CD14-positive monocyte (primary cell): Measurements from ENCODE around the gene OR10K2. TPM values are rescaled to one million over a fixed set of nuclear protein-coding genes. Genes with fewer than 3 reads are reported as not detected.

Experiments
- DNase-seq, 3 donors: peaks; one replicate each; pipeline ENCODE4 v3.0.0-alpha.2; 2011 to 2022
- H2AFZ ChIP-seq: 2 replicates; pipeline ENCODE4 v1.6.0; 2012; ENCODE audit warnings: mild to moderate bottlenecking, low read depth, low read length, inconsistent platforms; ENCODE audit not compliant: insufficient read depth, poor library complexity, severe bottlenecking
- H3K27ac ChIP-seq, 2 donors: 1 replicate in 1 of 2; 2 replicates in 1 of 2; pipeline ENCODE4 v1.5.1; 2012 to 2013; ENCODE audit warnings: low read length in 2 of 2, control low read depth in 1 of 2, inconsistent platforms in 1 of 2, low read depth in 1 of 2, mild to moderate bottlenecking in 1 of 2
- H3K27me3 ChIP-seq, 2 donors: one replicate each; pipeline versions ENCODE4 v1.6.0 to v1.6.1; 2011 to 2013; ENCODE audit warnings: low read length in 2 of 2; ENCODE audit not compliant: control insufficient read depth in 2 of 2, insufficient read depth in 2 of 2
- H3K36me3 ChIP-seq, 2 donors: replicated peaks in 1 of 2; 1 replicate in 1 of 2; 2 replicates in 1 of 2; pipeline versions ENCODE4 v1.5.1 to v1.6.1; 2012 to 2013; ENCODE audit warnings: low read length in 2 of 2, control low read depth in 1 of 2, inconsistent platforms in 1 of 2, mild to moderate bottlenecking in 1 of 2; ENCODE audit not compliant: insufficient read depth in 2 of 2, control insufficient read depth in 1 of 2
- H3K4me1 ChIP-seq, 2 donors: 1 replicate in 1 of 2; 2 replicates in 1 of 2; pipeline versions ENCODE4 v1.5.1 to v1.6.1; 2012 to 2013; ENCODE audit warnings: low read length in 2 of 2, control low read depth in 1 of 2, inconsistent platforms in 1 of 2, mild to moderate bottlenecking in 1 of 2, moderate library complexity in 1 of 2; ENCODE audit not compliant: insufficient read depth in 2 of 2, control insufficient read depth in 1 of 2
- H3K4me2 ChIP-seq: replicated peaks from 2 replicates; pipeline ENCODE3; 2012; ENCODE audit warnings: low read length, moderate library complexity, mild to moderate bottlenecking; ENCODE audit not compliant: poor library complexity, severe bottlenecking; ENCODE audit errors: extremely low read depth
- H3K4me3 ChIP-seq, 3 experiments: fragments of 200-600 bp in 1 of 3; sonication (generic) in 1 of 3; replicated peaks in 1 of 3; 1 replicate in 2 of 3; 2 replicates in 1 of 3; pipeline ENCODE4 v1.5.1; 2011 to 2013; ENCODE audit warnings: low read length in 3 of 3, mild to moderate bottlenecking in 3 of 3, control low read depth in 2 of 3, low read depth in 2 of 3, inconsistent platforms in 1 of 3, moderate library complexity in 1 of 3
- H3K79me2 ChIP-seq: 2 replicates; pipeline ENCODE4 v1.6.0; 2012; ENCODE audit warnings: mild to moderate bottlenecking, control low read depth, inconsistent platforms, low read length, moderate library complexity; ENCODE audit not compliant: insufficient read depth
- H3K9ac ChIP-seq: 2 replicates; pipeline ENCODE4 v1.6.0; 2017; ENCODE audit warnings: low read length, mild to moderate bottlenecking; ENCODE audit not compliant: insufficient read depth, poor library complexity, severe bottlenecking
- H3K9me3 ChIP-seq, 2 donors: replicated peaks in 1 of 2; 1 replicate in 1 of 2; 2 replicates in 1 of 2; pipeline versions ENCODE4 v1.5.1 to v1.6.1; 2012 to 2013; ENCODE audit warnings: low read length in 2 of 2, control low read depth in 1 of 2; ENCODE audit not compliant: control insufficient read depth in 1 of 2, insufficient read depth in 1 of 2
- H4K20me1 ChIP-seq: 2 replicates; pipeline ENCODE4 v1.6.0; 2012; ENCODE audit warnings: mild to moderate bottlenecking, low read length, control low read depth, moderate library complexity; ENCODE audit not compliant: insufficient read depth
- H3K27ac Mint-ChIP-seq, 7 donors: one replicate each; pipeline ENCODE4 v1.8.0; 2020; ENCODE audit warnings: mild to moderate bottlenecking in 7 of 7, mixed read lengths in 7 of 7, moderate library complexity in 6 of 7, inconsistent platforms in 2 of 7
- H3K27me3 Mint-ChIP-seq, 3 donors: one replicate each; pipeline ENCODE4 v1.8.0; 2021 to 2022; ENCODE audit warnings: low read depth in 3 of 3, mild to moderate bottlenecking in 3 of 3, mixed read lengths in 3 of 3, moderate library complexity in 3 of 3, inconsistent platforms in 1 of 3
- H3K36me3 Mint-ChIP-seq, 2 donors: one replicate each; pipeline ENCODE4 v1.8.0; 2020; ENCODE audit warnings: mixed read lengths in 2 of 2, inconsistent platforms in 1 of 2, mild to moderate bottlenecking in 1 of 2
- H3K4me1 Mint-ChIP-seq: one replicate; pipeline ENCODE4 v1.8.0; 2020; ENCODE audit warnings: mild to moderate bottlenecking, mixed read lengths
- H3K4me3 Mint-ChIP-seq, 2 donors: one replicate each; pipeline ENCODE4 v1.8.0; 2020; ENCODE audit warnings: mild to moderate bottlenecking in 2 of 2, mixed read lengths in 2 of 2, moderate library complexity in 1 of 2
- H3K9me3 Mint-ChIP-seq, 7 donors: one replicate each; pipeline ENCODE4 v1.8.0; 2020 to 2022; ENCODE audit warnings: mixed read lengths in 7 of 7, mild to moderate bottlenecking in 6 of 7, moderate library complexity in 6 of 7, inconsistent platforms in 2 of 7
- CTCF ChIP-seq: fragments of 200-600 bp; IDR thresholded peaks from one replicate; pipeline ENCODE4 v1.8.0; 2022; ENCODE audit warnings: antibody characterized with exemption, mild to moderate bottlenecking
- WGBS: methylation state at CpG from one replicate; pipeline ENCODE4 v1.1.5; 2013; ENCODE audit warnings: missing lambda C conversion rate; ENCODE audit not compliant: insufficient coverage; 5-methylcytosine and 5-hydroxymethylcytosine counted together
- intact Hi-C, 2 donors: fragments of 100-400 bp; cut with micrococcal nuclease; formaldehyde crosslinking; loops; one replicate each; pipeline versions ENCODE4 v1.15.0 to v1.15.1; 2023
- polyA plus RNA-seq, 3 donors: library from polyadenylated mRNA; depleted of rRNA in 1 of 3; unstranded in 2 of 3; stranded (reverse) in 1 of 3; fragments of 300-500 nt in 2 of 3; fragments of >200 nt in 1 of 3; fragmentation: Illumina TruSeq in 2 of 3; gene quantifications; 1 replicate in 2 of 3; 2 replicates in 1 of 3; pipeline ENCODE4 v1.2.3, GENCODE V29; 2012 to 2021

OR10K2 gene
- polyA plus RNA-seq, 3 donors: not detected

- Histone ChIP-seq H4K20me1 (no peaks in the 10 kb centered on the region), H3K4me2 (no peak within 1 kb of the TSS), H3K9ac (no peak within 1 kb of the TSS), H3K36me3 (no peaks in the 10 kb centered on the region), H3K4me1 (peaks cover 0 to 3% of the 10 kb centered on the region in 2 donors), H3K9me3 (no peaks in the 10 kb centered on the region), H3K27me3 (peaks cover 0 to 2% of the 10 kb centered on the region in 2 donors), H3K79me2 (no peaks in the 10 kb centered on the region), H3K4me3 (no peak within 1 kb of the TSS), H2AFZ (no peak within 1 kb of the TSS), H3K27ac (no peak within 1 kb of the TSS)
- 94% methylated on average over 2 of the region's 5 CpGs for WGBS
- Mint-ChIP-seq H3K27ac (peak within 1 kb of the TSS in 1 of 7 donors; percentile 1), H3K36me3 (no peaks in the 10 kb centered on the region), H3K4me3 (no peak within 1 kb of the TSS), H3K4me1 (peaks cover 12% of the 10 kb centered on the region), H3K27me3 (peaks cover 0 to 3% (median 0%) of the 10 kb centered on the region in 3 donors), H3K9me3 (peaks cover 0 to 3% (median 0%) of the 10 kb centered on the region in 7 donors)
- intact Hi-C loops: no loop called here
- no peak for TF ChIP-seq CTCF
- DNase-seq: no peak
Observed at GRCh38 chr1:158398818-158399514, 27.1 kb downstream of the OR10K2 start, which contains the start of gene OR10T2. Gene OR10T2, minus strand, starts transcription at chr1:158399466. Its CDS starts 0 bp downstream, at chr1:158399466.

- WGBS: 100% methylated on average over 2 of the region's 3 CpGs
- Histone ChIP-seq H3K27ac (no peak overlapping the region), H3K4me2 (no peak overlapping the region), H3K4me3 (no peak overlapping the region), H3K27me3 (peaks cover 0 to 2% of the 10 kb centered on the region in 2 donors), H3K79me2 (no peaks in the 10 kb centered on the region), H3K9ac (no peak overlapping the region), H2AFZ (no peak overlapping the region), H3K4me1 (peaks cover 0 to 6% of the 10 kb centered on the region in 2 donors), H3K36me3 (no peaks in the 10 kb centered on the region), H4K20me1 (no peaks in the 10 kb centered on the region), H3K9me3 (no peaks in the 10 kb centered on the region)
- H3K36me3 Mint-ChIP-seq: no peaks in the 10 kb centered on the region
- DNase-seq: no peak
- peaks cover 0 to 3% (median 0%) of the 10 kb centered on the region in 7 donors for H3K9me3 Mint-ChIP-seq
- peaks cover 12% of the 10 kb centered on the region for H3K4me1 Mint-ChIP-seq
- H3K27me3 Mint-ChIP-seq: peaks cover 0 to 5% (median 0%) of the 10 kb centered on the region in 3 donors
- H3K4me3 Mint-ChIP-seq: no peak overlapping the region
- H3K27ac Mint-ChIP-seq: peak overlapping the region in 1 of 7 donors; percentile 13
- no peak for TF ChIP-seq CTCF
- intact Hi-C loops: no loop called here
Observed at GRCh38 chr1:158396646-158397045, 29.4 kb downstream of the OR10K2 start.
